Keratinocyte (primary cell): Measurements from ENCODE around the gene CTDSPL. TPM values are rescaled to one million over a fixed set of nuclear protein-coding genes. Genes with fewer than 3 reads are reported as not detected.
A peak's percentile ranks its signal among the peaks of the same experiment; 100 is the strongest.

Source experiments
- DNase-seq: peaks from one replicate; pipeline ENCODE4 v3.0.0-alpha.2; 2011; ENCODE audit warnings: low read depth, missing footprints, low spot score
- FAIRE-seq: peaks from 2 replicates; lab custom pipeline; 2011; peaks lifted over from hg19 to GRCh38; lab: Jason Lieb, UNC
- H2AFZ ChIP-seq: 2 replicates; pipeline ENCODE4 v1.6.0; 2012; ENCODE audit warnings: low read length, control low read depth, inconsistent platforms; ENCODE audit not compliant: control insufficient read depth
- H3K27ac ChIP-seq: 2 replicates; pipeline ENCODE4 v1.5.1; 2011; ENCODE audit warnings: low read length; ENCODE audit not compliant: control insufficient read depth, insufficient read depth
- H3K27me3 ChIP-seq: 3 replicates; pipeline ENCODE4 v1.6.0; 2011; ENCODE audit warnings: low read length; ENCODE audit not compliant: control insufficient read depth, insufficient read depth; ENCODE audit errors: extremely low read depth
- H3K36me3 ChIP-seq, 2 experiments: 2 replicates in 1 of 2; 3 replicates in 1 of 2; pipeline ENCODE4 v1.5.1; 2011; ENCODE audit warnings: low read length in 2 of 2, mild to moderate bottlenecking in 1 of 2; ENCODE audit not compliant: control insufficient read depth in 2 of 2, insufficient read depth in 2 of 2; ENCODE audit errors: extremely low read depth in 1 of 2
- H3K4me1 ChIP-seq: 3 replicates; pipeline ENCODE4 v1.5.1; 2011; ENCODE audit warnings: low read length; ENCODE audit not compliant: control insufficient read depth, insufficient read depth; ENCODE audit errors: extremely low read depth
- H3K4me2 ChIP-seq: 3 replicates; pipeline ENCODE4 v1.6.0; 2011; ENCODE audit warnings: low read depth, low read length; ENCODE audit not compliant: control insufficient read depth, insufficient read depth; ENCODE audit errors: extremely low read depth
- H3K4me3 ChIP-seq, 3 experiments: fragments of 200-600 bp in 1 of 3; sonication (generic) in 1 of 3; 2 replicates in 2 of 3; 3 replicates in 1 of 3; pipeline ENCODE4 v1.5.1; 2011 to 2016; ENCODE audit warnings: low read length in 3 of 3, mild to moderate bottlenecking in 3 of 3, control low read depth in 2 of 3, inconsistent platforms in 1 of 3, low read depth in 1 of 3, mixed read lengths in 1 of 3, mixed run types in 1 of 3, moderate library complexity in 1 of 3; ENCODE audit not compliant: control insufficient read depth in 2 of 3, insufficient read depth in 2 of 3; ENCODE audit errors: extremely low read depth in 1 of 3
- H3K79me2 ChIP-seq: 2 replicates; pipeline ENCODE4 v1.6.0; 2012; ENCODE audit warnings: low read length; ENCODE audit not compliant: control insufficient read depth, insufficient read depth
- H3K9ac ChIP-seq: 3 replicates; pipeline ENCODE4 v1.6.0; 2011; ENCODE audit warnings: low read length; ENCODE audit not compliant: control insufficient read depth, insufficient read depth; ENCODE audit errors: extremely low read depth
- H3K9me1 ChIP-seq: 3 replicates; pipeline ENCODE4 v1.6.0; 2011; ENCODE audit warnings: low read length; ENCODE audit not compliant: control insufficient read depth, insufficient read depth; ENCODE audit errors: extremely low read depth
- H3K9me3 ChIP-seq: 2 replicates; pipeline ENCODE4 v1.5.1; 2012; ENCODE audit warnings: low read depth, low read length; ENCODE audit not compliant: control insufficient read depth
- H4K20me1 ChIP-seq: 3 replicates; pipeline ENCODE4 v1.6.0; 2011; ENCODE audit warnings: low read length; ENCODE audit not compliant: control insufficient read depth, insufficient read depth; ENCODE audit errors: extremely low read depth
- EZH2 ChIP-seq: IDR thresholded peaks from one replicate; pipeline ENCODE4 v1.6.1; 2012; ENCODE audit warnings: inconsistent platforms, mild to moderate bottlenecking, low read length, moderate library complexity
- dilution Hi-C: fragments of 300-500 bp; cut with MboI; formaldehyde crosslinking; loops from one replicate; pipeline ENCODE4 v1.7.0; 2020; ENCODE audit warnings: low sequenced_read_pairs; ENCODE audit not compliant: extremely low pct_ligation_motif_present
- polyA plus RNA-seq, 5 experiments: library from polyadenylated mRNA; depleted of rRNA in 3 of 5; stranded (reverse) in 3 of 5; stranded (forward) in 1 of 5; unstranded in 1 of 5; fragments of >200 nt; gene quantifications; 1 replicate in 1 of 5; 2 replicates in 3 of 5; 3 replicates in 1 of 5; pipeline versions ENCODE4 v1.2.1 to v1.2.3, GENCODE V29; 2011 to 2012; ENCODE audit warnings: missing spikeins in 2 of 5, low read depth in 1 of 5, low replicate concordance in 1 of 5
- TF ChIP-seq, protein P1 (sequence below), 3 experiments: IDR thresholded peaks in 1 of 3; conservative IDR thresholded peaks in 1 of 3; optimal IDR thresholded peaks in 1 of 3; 2 replicates in 2 of 3; 3 replicates in 1 of 3; pipeline versions ENCODE3 to v1.5.1; 2011; ENCODE audit warnings: low read length in 3 of 3, mild to moderate bottlenecking in 3 of 3, moderate library complexity in 2 of 3, control low read depth in 1 of 3, inconsistent platforms in 1 of 3; ENCODE audit not compliant: insufficient read depth in 2 of 3; ENCODE audit errors: extremely low read depth in 1 of 3

Gene CTDSPL
- polyA plus RNA-seq, 1 donor (not counting 4 experiments of a cell fraction or from before 2014, with no cell fraction given): 83.2 TPM

DNA sequence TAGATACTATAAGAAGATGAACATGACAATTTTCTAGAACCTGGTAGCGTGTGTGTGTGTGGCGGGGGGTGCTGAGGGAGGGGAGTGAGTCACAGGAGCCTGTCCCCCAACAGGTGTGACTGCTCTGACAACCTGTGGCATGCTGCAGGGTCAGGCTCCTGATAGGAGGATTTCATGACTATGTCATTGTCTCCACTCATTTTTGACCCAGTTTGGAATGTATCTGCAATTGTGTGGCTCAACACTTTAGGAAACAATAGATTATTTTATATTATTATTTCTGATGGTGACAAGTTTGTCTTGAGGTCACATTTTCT, 119.6 kb downstream of the CTDSPL start:
- H3K36me3 ChIP-seq: peaks cover 3 to 21% of the 10 kb centered on the region in 2 experiments
- no peak overlapping the region for H3K27ac ChIP-seq
- no peak for FAIRE-seq

DNA sequence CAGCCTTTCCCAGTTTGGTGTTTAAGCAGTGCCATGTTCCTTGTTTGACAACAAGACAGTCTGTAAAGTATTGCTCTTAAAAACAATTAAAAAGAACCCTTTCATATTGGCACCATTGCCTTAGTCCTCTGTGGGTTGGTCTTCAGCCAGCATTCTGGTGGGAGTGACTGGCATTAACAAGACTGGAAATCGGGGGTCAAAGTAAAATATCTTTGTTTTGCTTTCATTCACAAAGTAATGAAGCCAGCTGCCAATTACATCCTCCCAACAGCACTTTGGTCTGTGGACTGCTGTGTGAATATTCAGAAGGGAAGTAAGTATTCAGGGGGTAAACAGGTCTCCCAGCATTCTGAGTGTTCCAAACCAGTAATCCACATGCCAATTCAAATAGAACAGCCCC, 120.7 kb downstream of the CTDSPL start:
- TF ChIP-seq EZH2: no peak
- Histone ChIP-seq H3K9me3 (no peaks in the 10 kb centered on the region), H3K4me2 (no peak overlapping the region), H3K4me1 (peaks cover 9% of the 10 kb centered on the region), H3K4me3 (no peak overlapping the region), H4K20me1 (no peaks in the 10 kb centered on the region), H3K27ac (no peak overlapping the region), H3K36me3 (peaks cover 0 to 17% of the 10 kb centered on the region in 2 experiments), H2AFZ (no peak overlapping the region), H3K9ac (no peak overlapping the region), H3K79me2 (no peaks in the 10 kb centered on the region), H3K9me1 (no peaks in the 10 kb centered on the region), H3K27me3 (no peaks in the 10 kb centered on the region)
- no peak for DNase-seq
- dilution Hi-C loops: no loop called here
- no peak for FAIRE-seq

More for the DNA sequence above, 119.6 kb downstream of the CTDSPL start:
- H3K9ac ChIP-seq: no peak overlapping the region
- no peaks in the 10 kb centered on the region for H3K27me3 ChIP-seq
- H3K4me1 ChIP-seq: peaks cover 9% of the 10 kb centered on the region
- no peaks in the 10 kb centered on the region for H3K9me3 ChIP-seq
- dilution Hi-C loops: no loop called here
- no peaks in the 10 kb centered on the region for H3K79me2 ChIP-seq
- no peaks in the 10 kb centered on the region for H3K9me1 ChIP-seq
- no peak for TF ChIP-seq EZH2
- TF ChIP-seq, protein P1, sequence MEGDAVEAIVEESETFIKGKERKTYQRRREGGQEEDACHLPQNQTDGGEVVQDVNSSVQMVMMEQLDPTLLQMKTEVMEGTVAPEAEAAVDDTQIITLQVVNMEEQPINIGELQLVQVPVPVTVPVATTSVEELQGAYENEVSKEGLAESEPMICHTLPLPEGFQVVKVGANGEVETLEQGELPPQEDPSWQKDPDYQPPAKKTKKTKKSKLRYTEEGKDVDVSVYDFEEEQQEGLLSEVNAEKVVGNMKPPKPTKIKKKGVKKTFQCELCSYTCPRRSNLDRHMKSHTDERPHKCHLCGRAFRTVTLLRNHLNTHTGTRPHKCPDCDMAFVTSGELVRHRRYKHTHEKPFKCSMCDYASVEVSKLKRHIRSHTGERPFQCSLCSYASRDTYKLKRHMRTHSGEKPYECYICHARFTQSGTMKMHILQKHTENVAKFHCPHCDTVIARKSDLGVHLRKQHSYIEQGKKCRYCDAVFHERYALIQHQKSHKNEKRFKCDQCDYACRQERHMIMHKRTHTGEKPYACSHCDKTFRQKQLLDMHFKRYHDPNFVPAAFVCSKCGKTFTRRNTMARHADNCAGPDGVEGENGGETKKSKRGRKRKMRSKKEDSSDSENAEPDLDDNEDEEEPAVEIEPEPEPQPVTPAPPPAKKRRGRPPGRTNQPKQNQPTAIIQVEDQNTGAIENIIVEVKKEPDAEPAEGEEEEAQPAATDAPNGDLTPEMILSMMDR (optimal IDR thresholded peaks at IDR 0.05 in 1 of 3, IDR thresholded peaks at IDR 0.05 in 1 of 3, conservative IDR thresholded peaks at IDR 0.05 in 1 of 3; ENCODE audit: extremely low read depth in 1 of 3, insufficient read depth in 2 of 3, low read length in 3 of 3): no peak
- DNase-seq: no peak
- no peaks in the 10 kb centered on the region for H4K20me1 ChIP-seq
- no peak overlapping the region for H3K4me2 ChIP-seq
- H3K4me3 ChIP-seq: no peak overlapping the region
- no peak overlapping the region for H2AFZ ChIP-seq

DNA sequence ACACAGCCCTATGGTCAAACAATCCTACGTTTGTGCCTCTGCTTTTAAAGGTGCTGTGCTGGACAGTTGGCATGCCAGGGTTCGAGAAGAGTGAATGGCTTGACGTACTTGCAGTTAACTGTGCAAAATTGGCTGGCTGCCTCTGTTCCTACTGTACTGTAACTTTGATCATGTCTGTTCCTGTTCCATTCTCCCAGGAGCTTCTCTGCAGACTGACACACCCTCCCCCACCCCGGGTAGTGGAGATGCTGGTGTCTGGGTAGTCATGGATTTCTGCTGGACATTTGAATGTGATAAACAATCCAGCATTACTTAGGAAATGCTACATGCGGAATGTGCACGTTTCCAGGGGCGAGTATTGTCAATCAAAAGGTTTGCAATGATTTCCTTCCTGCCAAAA, 122.4 kb downstream of the CTDSPL start:
- no peak for TF ChIP-seq EZH2
- TF ChIP-seq, protein P1 (optimal IDR thresholded peaks at IDR 0.05 in 1 of 3, IDR thresholded peaks at IDR 0.05 in 1 of 3, conservative IDR thresholded peaks at IDR 0.05 in 1 of 3; ENCODE audit: extremely low read depth in 1 of 3, insufficient read depth in 2 of 3, low read length in 3 of 3): no peak
- H3K9ac ChIP-seq: no peak overlapping the region
- no peak overlapping the region for H3K4me2 ChIP-seq
- DNase-seq (no peak), FAIRE-seq (peak; percentile 79)
- no peaks in the 10 kb centered on the region for H3K79me2 ChIP-seq
- no peak overlapping the region for H2AFZ ChIP-seq
- no peak overlapping the region for H3K4me3 ChIP-seq
- H3K9me3 ChIP-seq: no peaks in the 10 kb centered on the region
- H3K9me1 ChIP-seq: no peaks in the 10 kb centered on the region
- no peak overlapping the region for H3K27ac ChIP-seq
- H4K20me1 ChIP-seq: no peaks in the 10 kb centered on the region
- dilution Hi-C loops: no loop called here
- no peaks in the 10 kb centered on the region for H3K27me3 ChIP-seq
- peaks cover 0 to 15% of the 10 kb centered on the region in 2 experiments for H3K36me3 ChIP-seq
- peaks cover 9% of the 10 kb centered on the region for H3K4me1 ChIP-seq
